Esophagus squamous epithelium (tissue), 4 donors: Measurements from ENCODE around the gene ARID3A.

Source experiments
- CTCF ChIP-seq, 6 experiments: fragments of 450-650 bp in 4 of 6; fragments of 200-600 bp in 2 of 6; sonication (generic) in 2 of 6; IDR thresholded peaks; one replicate each; pipeline ENCODE4 v1.5.1; 2016 to 2019; ENCODE audit warnings: antibody characterized with exemption in 6 of 6, mild to moderate bottlenecking in 4 of 6, moderate library complexity in 4 of 6
- POLR2A ChIP-seq, 4 donors: fragments of 450-650 bp; IDR thresholded peaks; one replicate each; pipeline ENCODE4 v1.6.1; 2017; ENCODE audit warnings: antibody characterized with exemption in 4 of 4, mild to moderate bottlenecking in 4 of 4, moderate library complexity in 3 of 4

- TF ChIP-seq CTCF (IDR thresholded peaks at IDR 0.05) (no peak), POLR2A (IDR thresholded peaks at IDR 0.05) (no peak)
Measured at GRCh38 chr19:882871-883497, 42.9 kb upstream of the ARID3A start.
